HL-60 (cell line): ENCODE results near the gene TBC1D22A.

ENCODE experiments used
- POLR2AphosphoS5 ChIP-seq: IDR thresholded peaks from 2 replicates; pipeline ENCODE4 v1.6.1; 2012; ENCODE audit warnings: low read depth
- TF ChIP-seq, protein P1 (sequence below): IDR thresholded peaks from one replicate; pipeline ENCODE4 v1.5.1; 2011; ENCODE audit warnings: low read length, control low read depth, inconsistent platforms; ENCODE audit not compliant: insufficient read depth

DNA sequence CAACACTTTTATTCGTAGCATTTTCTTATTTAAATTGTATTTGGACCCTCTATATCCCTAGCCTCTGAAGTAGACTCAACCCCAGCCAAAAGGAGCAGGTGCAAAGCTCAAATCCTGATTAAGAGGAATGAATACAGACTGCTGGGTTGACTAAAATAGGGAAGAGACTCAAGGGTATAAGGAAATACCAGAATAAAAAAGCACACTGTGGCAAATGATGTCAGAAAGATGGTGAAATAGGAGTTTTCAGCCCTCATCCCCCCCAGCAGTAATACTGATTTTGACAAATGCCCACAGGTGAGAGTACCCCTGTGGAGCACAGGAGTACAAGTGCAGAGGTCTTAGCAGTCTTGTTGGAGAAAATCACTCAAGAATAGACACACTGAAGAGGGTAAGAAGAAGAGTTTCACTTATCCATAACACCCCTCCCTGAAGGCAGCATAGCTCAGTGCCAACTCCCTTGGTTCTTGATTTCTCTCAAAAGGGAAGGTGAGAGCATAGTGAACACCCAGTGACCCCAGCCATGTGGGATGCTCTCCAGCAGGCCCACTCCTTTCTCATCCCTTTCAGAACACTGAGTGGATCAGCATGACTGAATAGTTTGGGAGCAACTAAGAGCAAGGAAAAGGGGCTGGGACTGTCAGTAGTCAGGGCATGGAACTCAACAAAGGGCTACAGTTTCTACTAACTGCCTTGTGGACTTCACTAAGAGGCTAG, 71.7 kb downstream of the TBC1D22A start:
- TF ChIP-seq POLR2AphosphoS5 = no peak
- TF ChIP-seq, protein P1, sequence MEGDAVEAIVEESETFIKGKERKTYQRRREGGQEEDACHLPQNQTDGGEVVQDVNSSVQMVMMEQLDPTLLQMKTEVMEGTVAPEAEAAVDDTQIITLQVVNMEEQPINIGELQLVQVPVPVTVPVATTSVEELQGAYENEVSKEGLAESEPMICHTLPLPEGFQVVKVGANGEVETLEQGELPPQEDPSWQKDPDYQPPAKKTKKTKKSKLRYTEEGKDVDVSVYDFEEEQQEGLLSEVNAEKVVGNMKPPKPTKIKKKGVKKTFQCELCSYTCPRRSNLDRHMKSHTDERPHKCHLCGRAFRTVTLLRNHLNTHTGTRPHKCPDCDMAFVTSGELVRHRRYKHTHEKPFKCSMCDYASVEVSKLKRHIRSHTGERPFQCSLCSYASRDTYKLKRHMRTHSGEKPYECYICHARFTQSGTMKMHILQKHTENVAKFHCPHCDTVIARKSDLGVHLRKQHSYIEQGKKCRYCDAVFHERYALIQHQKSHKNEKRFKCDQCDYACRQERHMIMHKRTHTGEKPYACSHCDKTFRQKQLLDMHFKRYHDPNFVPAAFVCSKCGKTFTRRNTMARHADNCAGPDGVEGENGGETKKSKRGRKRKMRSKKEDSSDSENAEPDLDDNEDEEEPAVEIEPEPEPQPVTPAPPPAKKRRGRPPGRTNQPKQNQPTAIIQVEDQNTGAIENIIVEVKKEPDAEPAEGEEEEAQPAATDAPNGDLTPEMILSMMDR = no peak
